NOMO-1 (cell line): Measurements from ENCODE around the gene MR1.
A peak's percentile ranks its signal among the peaks of the same experiment; 100 is the strongest.

Source experiments
- DNase-seq, 2 experiments: peaks; one replicate each; lab custom pipeline; 2025; ENCODE audit not compliant: unreplicated experiment in 2 of 2; lab: John Stamatoyannopoulos, UW

The MR1 gene

GRCh38 chr1:181061891-181062835, 28.4 kb downstream of the MR1 start:
- DNase-seq, result peak; percentile 81 to 87

GRCh38 chr1:181062836-181063428, 29.1 kb downstream of the MR1 start:
- peak; percentile 73 to 77 for DNase-seq

GRCh38 chr1:181064011-181064623, 30.3 kb downstream of the MR1 start:
- no peak for DNase-seq

GRCh38 chr1:181064702-181065101, 30.9 kb downstream of the MR1 start:
- no peak for DNase-seq

- no peak for DNase-seq
These were observed 39.9 kb downstream of the MR1 start for GRCh38 chr1:181073638-181074037.

GRCh38 chr1:181075766-181076350, 42.1 kb downstream of the MR1 start:
- no peak for DNase-seq

GRCh38 chr1:181076852-181077251, 43.1 kb downstream of the MR1 start:
- DNase-seq, result no peak

GRCh38 chr1:181077576-181078242, 43.9 kb downstream of the MR1 start:
- no peak for DNase-seq

- no peak for DNase-seq
These were observed 45.6 kb downstream of the MR1 start for GRCh38 chr1:181079382-181079781.

- no peak for DNase-seq
These were observed 46.1 kb downstream of the MR1 start for GRCh38 chr1:181079920-181080319.

- peak in 1 of 2 experiments; percentile 18 for DNase-seq
These were observed 46.8 kb downstream of the MR1 start for GRCh38 chr1:181080556-181080955.

- DNase-seq, result no peak
These were observed 47.6 kb downstream of the MR1 start for GRCh38 chr1:181081395-181081794.

- peak; percentile 89 to 94 for DNase-seq
These were observed 50.2 kb downstream of the MR1 start for GRCh38 chr1:181083842-181084605.

GRCh38 chr1:181084606-181084969, 50.8 kb downstream of the MR1 start:
- DNase-seq, result no peak

- DNase-seq, result no peak
These were observed 52.3 kb downstream of the MR1 start for GRCh38 chr1:181086091-181086490.

- DNase-seq, result peak in 1 of 2 experiments; percentile 62
These were observed 53.1 kb downstream of the MR1 start for GRCh38 chr1:181086926-181087325.

GRCh38 chr1:181087400-181087901, 53.7 kb downstream of the MR1 start:
- DNase-seq, result peak; percentile 66 to 88

- DNase-seq, result peak; percentile 97 to 98
These were observed 54.6 kb downstream of the MR1 start, which contains the start of gene IER5 for GRCh38 chr1:181088079-181089016. TSS of gene IER5 (plus strand) at chr1:181088700. CDS start at chr1:181088903, 203 bp downstream.
